Activated CD4-positive, alpha-beta T cell treated with anti-CD3 and anti-CD28 coated beads, Interleukin-2, amount 50 U/mL, for 24 hours (primary cell): ENCODE results near the gene CPTP.
"Not testable (repeated sequence)": the region's sequence is repeated elsewhere in the genome, so short reads cannot be mapped to it uniquely, and the experiment has no call there.

Source experiments
- DNase-seq, 2 donors: peaks; one replicate each; pipeline ENCODE4 v3.0.0-alpha.2; 2020; ENCODE audit warnings: low read depth in 1 of 2, low spot score in 1 of 2

CPTP gene

DNA sequence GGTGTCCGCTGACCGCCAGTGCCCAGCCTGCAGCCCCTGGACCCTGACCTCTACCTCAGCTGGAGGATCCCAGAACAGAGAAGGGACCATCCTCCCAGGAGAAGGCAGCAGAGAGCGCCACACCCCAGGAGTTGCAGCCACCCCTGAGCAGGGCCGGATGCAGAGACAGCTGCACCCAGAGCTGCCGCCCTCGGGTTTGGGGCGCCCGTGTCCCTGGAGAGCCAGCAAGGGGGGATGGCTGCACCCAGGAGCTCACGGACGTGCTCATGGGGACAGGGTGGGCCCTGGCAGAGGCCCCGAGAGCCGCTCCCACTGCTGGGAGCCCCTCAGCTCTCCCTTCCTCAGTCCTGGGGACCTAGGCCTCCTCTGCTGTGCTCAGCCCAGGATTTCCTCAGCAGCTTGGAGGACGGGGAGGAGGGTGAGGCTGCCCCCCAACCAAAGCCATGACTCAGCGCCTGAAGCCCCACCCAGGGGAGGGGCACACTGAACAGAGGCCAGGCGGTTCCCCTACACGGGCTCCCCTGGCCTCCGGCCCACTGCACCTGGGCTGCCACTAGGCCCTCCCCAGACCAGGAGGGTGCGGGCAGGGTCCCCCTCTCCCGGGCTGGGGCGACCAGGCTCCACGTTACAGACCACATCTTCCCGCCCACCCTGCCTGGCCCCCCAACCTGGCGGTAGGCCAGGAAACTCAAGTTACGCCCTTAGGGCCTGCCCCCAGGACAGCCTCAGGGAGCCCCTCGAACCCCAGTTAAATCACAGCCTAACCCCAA is 19.1 kb upstream of the CPTP start:
- DNase-seq, result peak; percentile 32 to 44

- DNase-seq, result no peak
Observed at GRCh38 chr1:1306070-1306660, 18.4 kb upstream of the CPTP start.

- DNase-seq, result no peak
Observed at GRCh38 chr1:1306661-1307260, 17.8 kb upstream of the CPTP start.

DNA sequence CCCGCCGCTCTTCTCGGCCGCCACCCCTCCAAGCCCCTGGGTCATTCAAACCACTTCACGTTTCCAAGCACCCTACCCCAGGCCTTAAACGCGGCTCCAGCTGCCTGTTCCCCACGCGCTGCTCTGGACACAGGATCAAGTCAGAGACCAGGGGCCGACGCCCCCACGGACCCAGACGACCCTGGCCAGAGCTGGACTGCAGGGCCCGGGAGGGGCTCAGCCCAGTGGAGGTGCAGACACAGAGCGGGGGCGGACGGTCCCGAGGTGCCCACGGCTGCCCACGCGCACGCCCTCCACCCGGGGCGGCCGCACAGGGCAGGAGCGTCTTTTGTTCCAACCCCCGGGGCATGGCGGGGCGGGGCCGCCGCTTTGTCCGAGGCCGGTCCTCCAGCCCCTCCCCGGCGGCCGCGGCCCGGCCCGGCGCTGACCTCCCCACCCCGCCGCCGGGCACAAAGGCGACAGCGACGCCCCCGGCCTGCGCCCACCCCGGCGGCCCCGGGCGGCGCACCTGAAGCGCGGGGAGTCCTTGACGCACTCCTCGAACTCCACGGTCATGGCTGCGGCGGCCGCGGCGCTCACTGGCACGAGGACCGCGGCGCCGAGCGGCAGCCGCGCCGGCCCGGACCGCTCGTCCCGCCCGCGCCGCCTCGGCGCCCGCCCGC is 17.2 kb upstream of the CPTP start:
- DNase-seq, result no peak

GRCh38 chr1:1307923-1308755 is 16.5 kb upstream of the CPTP start, which contains the start of the genes ACAP3 and PUSL1:
ACAP3 (minus strand) TSS chr1:1307930; CDS start chr1:1307815, 115 bp downstream.
PUSL1 (plus strand) TSS chr1:1308597; CDS start chr1:1308644, 47 bp downstream.
- peak; percentile 77 to 79 for DNase-seq

GRCh38 chr1:1308756-1309250 is 15.8 kb upstream of the CPTP start:
- DNase-seq, result no peak

DNA sequence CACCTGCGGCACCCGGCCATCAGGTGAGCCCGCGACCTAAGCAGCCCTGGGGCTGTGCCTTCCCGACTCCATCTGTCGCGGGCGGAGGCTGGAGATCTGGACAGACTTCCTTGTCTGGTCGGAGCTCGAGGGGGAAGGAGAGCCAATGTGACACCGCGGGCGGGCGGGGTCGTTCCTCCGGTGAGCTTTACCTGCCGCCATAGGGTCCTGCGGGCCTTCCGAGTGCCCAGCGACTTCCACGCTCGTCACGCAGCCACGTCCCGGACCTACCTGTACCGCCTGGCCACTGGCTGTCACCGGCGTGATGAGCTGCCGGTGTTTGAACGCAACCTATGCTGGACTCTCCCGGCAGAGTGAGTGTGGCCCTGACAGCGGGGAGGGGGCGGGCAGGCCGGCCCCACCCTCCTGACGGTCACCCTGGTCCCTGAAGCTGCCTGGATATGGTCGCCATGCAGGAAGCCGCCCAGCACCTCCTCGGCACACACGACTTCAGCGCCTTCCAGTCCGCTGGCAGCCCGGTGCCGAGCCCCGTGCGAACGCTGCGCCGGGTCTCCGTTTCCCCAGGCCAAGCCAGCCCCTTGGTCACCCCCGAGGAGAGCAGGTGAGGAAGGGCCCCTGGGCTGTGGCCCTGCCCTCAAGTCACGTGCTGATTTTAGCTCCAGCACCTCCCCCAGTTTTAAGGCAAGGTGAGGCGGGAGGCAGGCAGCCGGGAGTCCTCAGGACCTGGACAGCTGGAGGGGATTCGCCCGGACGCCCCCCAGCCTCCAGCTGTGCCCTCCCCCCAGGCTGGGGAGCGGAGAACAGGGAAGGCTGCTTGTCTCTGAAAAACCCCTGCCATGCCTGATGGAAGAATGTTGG is 15.1 kb upstream of the CPTP start:
- DNase-seq, result peak in 1 of 2 donors; percentile 13

- no peak for DNase-seq
Observed at GRCh38 chr1:1310109-1310385, 14.6 kb upstream of the CPTP start.

GRCh38 chr1:1310476-1311053 is 14.0 kb upstream of the CPTP start:
- DNase-seq, result no peak

DNA sequence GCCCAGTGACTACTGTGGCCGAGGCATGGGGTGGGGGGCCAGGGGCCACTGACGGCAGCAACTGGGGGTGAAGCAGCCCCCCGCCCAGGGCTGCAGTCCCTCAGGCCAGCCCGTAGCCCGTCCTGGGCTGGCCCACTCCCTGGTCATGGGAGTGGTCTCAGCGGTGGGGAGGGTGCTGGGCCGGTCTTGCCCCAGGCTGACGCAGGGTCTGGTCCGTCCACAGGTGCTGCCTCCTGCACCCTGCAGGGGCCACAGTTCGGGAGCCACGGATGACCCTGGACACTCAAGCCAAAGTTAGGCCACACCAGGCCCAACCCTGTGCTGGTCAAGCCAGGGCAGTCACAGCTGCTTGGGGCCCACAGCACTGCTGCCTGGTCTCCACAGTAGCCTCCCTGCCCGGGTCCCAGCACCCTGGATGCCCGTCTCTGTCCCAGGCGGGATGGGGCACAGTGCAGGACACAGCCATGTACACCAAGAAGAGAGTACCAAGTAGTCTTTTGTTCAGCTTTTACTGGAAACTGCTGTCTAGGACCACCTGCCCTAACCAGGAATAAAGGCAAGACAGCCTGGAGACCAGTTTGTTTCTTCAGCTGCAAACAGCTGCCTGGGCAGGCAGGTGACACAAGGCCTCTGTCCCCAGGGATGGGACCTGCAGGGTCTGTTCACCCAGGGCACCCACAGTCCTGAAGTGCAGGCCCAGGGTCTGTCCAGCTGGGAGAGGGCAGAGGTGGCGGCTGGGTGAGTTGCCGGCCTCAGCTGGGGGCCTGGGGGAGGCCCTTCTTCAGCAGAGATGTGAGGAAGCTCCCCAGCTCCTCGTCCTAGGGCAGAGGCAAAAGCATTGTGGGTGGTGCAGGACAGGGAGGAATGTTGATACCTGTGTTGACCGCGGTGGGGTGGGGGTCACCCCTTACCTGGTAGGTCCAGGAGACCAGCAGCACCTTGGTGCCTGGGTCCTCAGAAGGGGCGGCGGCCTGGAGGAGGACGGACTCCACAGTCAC is 13.2 kb upstream of the CPTP start:
- DNase-seq, result no peak

DNA sequence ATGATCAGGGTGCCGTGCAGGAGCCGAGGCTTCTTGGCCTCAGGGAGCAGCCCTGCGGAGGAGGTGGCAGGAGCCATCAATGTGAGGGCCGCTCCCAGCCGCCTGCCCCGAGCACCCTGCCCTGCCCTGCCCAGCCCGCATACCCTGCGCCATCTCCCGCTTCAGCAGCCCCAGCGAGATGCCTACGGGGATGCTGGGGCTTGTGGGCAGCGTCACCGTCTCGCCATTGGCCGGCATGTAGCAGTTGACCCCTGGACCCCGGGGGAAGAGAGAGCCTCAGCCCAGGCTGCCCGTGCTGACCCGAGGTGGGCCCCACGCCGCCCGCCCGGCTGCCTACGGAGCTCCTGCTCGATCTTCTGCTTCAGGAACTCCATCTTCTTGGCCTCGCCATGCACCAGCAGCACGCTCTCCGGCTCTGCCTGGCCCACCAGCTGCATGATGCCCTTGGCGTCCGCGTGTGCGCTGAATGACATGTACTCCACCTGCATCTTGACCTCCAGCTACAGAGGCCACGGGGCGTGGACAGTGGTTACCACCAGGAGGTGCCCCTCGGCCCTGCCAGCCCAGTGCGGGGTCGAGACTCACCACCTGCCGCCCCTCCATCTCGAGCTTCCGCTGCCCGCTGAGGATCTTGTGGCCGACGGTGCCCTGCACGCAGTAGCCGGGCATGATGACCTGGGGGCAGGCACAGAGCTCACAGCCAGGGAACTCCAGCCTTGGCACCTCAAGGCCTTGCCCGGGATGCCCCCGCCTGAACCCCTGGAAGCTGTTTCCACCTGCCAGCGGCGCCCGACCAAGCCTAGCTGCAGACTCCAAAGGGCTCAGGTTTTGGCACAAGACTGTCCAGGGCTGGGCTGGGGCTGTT is 11.9 kb upstream of the CPTP start:
- no peak for DNase-seq

GRCh38 chr1:1313500-1314236 is 10.9 kb upstream of the CPTP start:
- no peak for DNase-seq

GRCh38 chr1:1314237-1314586 is 10.4 kb upstream of the CPTP start:
- DNase-seq, result no peak

GRCh38 chr1:1314678-1315335 is 9.8 kb upstream of the CPTP start:
- DNase-seq, result no peak

DNA sequence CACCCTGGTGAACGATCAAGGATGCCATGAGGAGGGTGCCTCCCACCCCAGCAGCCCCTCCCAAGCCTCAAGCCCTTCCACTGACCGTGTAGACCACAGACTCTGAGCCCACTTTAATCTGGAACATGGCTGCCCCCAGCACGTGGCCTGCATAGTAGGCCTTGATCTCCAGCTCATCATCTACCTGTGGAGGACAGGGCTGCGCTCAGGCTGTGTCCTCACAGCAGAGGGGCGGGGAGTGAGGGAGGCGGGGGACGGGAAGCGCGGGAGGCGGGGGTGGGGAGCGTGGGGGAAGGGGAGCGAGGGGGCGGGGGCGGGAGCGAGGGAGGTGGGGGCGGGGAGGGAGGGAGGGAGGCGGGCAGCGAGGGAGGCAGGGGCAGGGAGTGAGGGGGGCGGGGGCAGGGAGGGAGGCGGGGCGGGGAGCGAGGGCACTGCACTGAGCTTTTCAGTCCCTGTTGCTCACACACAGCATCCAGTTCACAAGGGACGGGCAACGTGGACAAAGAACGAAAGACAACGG is 9.1 kb upstream of the CPTP start:
- no peak for DNase-seq

GRCh38 chr1:1316199-1316598 is 8.4 kb upstream of the CPTP start:
- DNase-seq, result not testable (repeated sequence)
